SK-N-SH treated with all-trans-retinoic acid at 6 μM for 48 hours (cell line): ENCODE measurements around the gene C12orf50.

Source experiments
- PPARA ChIP-seq: fragments of 250-450 bp; sonication (Bioruptor Pico); IDR thresholded peaks from 2 replicates; pipeline ENCODE4 v1.5.0; 2020; ENCODE audit warnings: mild to moderate bottlenecking, borderline replicate concordance
- TOX ChIP-seq: fragments of 250-450 bp; sonication (Bioruptor Pico); IDR thresholded peaks from 2 replicates; pipeline ENCODE4 v1.8.0; 2021; ENCODE audit warnings: mild to moderate bottlenecking, moderate library complexity, borderline replicate concordance
- ZFP3 ChIP-seq: fragments of 250-450 bp; sonication (Bioruptor Pico); IDR thresholded peaks from 2 replicates; pipeline ENCODE4 v1.5.0; 2020; ENCODE audit warnings: mild to moderate bottlenecking, moderate library complexity
- ZFP30 ChIP-seq: fragments of 450-650 bp; formaldehyde crosslinking; IDR thresholded peaks from 2 replicates; pipeline ENCODE4 v1.5.0; 2022; ENCODE audit warnings: mild to moderate bottlenecking, moderate library complexity
- ZNF8 ChIP-seq: fragments of 450-650 bp; formaldehyde crosslinking; IDR thresholded peaks from 2 replicates; pipeline ENCODE4 v1.5.0; 2020; ENCODE audit warnings: mild to moderate bottlenecking, moderate library complexity
- TF ChIP-seq, protein P1 (sequence below): fragments of 250-450 bp; sonication (Bioruptor Pico); IDR thresholded peaks from 2 replicates; pipeline ENCODE4 v1.8.0; 2020; ENCODE audit warnings: mild to moderate bottlenecking, moderate library complexity, borderline replicate concordance
- TF ChIP-seq, protein P2 (sequence below): fragments of 250-450 bp; sonication (Bioruptor Pico); IDR thresholded peaks from 2 replicates; pipeline ENCODE4 v1.5.1; 2020; ENCODE audit warnings: low read depth, mild to moderate bottlenecking, moderate library complexity
- TF ChIP-seq, protein P3 (sequence below): fragments of 250-450 bp; sonication (Bioruptor Pico); IDR thresholded peaks from 2 replicates; pipeline ENCODE4 v1.5.0; 2020; ENCODE audit warnings: mild to moderate bottlenecking, moderate library complexity
- TF ChIP-seq, protein P4 (sequence below): fragments of 250-450 bp; sonication (Bioruptor Pico); IDR thresholded peaks from 2 replicates; pipeline ENCODE4 v1.8.0; 2021; ENCODE audit warnings: low read depth, mild to moderate bottlenecking, moderate library complexity, borderline replicate concordance

DNA sequence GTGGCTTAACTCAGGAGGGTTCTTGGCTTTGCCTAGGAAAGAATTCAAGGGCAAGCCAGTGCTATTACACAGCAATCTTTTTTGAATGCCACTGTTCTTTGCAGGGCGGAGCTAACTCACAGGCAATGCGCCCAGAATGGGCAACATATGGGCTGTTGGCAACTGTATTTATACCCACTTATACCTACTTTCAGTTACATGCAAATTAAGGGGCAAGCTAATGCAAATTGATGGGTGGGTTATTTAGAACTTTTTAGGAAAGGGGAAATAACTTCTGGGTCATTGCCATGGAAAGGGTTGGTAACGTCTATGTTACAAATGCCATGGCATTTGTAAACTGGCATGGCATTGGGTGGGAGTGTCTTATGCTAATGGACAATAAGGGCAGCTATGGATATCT lies 85.4 kb downstream of the C12orf50 start:
- TF ChIP-seq ZNF8 (CRISPR knock-in tag) (no peak), TOX (no peak), ZFP30 (no peak), PPARA (no peak), ZFP3 (CRISPR knock-in tag) (no peak)
- TF ChIP-seq, protein P1, sequence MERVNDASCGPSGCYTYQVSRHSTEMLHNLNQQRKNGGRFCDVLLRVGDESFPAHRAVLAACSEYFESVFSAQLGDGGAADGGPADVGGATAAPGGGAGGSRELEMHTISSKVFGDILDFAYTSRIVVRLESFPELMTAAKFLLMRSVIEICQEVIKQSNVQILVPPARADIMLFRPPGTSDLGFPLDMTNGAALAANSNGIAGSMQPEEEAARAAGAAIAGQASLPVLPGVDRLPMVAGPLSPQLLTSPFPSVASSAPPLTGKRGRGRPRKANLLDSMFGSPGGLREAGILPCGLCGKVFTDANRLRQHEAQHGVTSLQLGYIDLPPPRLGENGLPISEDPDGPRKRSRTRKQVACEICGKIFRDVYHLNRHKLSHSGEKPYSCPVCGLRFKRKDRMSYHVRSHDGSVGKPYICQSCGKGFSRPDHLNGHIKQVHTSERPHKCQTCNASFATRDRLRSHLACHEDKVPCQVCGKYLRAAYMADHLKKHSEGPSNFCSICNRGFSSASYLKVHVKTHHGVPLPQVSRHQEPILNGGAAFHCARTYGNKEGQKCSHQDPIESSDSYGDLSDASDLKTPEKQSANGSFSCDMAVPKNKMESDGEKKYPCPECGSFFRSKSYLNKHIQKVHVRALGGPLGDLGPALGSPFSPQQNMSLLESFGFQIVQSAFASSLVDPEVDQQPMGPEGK (CRISPR knock-in tag): no peak
- TF ChIP-seq, protein P2, sequence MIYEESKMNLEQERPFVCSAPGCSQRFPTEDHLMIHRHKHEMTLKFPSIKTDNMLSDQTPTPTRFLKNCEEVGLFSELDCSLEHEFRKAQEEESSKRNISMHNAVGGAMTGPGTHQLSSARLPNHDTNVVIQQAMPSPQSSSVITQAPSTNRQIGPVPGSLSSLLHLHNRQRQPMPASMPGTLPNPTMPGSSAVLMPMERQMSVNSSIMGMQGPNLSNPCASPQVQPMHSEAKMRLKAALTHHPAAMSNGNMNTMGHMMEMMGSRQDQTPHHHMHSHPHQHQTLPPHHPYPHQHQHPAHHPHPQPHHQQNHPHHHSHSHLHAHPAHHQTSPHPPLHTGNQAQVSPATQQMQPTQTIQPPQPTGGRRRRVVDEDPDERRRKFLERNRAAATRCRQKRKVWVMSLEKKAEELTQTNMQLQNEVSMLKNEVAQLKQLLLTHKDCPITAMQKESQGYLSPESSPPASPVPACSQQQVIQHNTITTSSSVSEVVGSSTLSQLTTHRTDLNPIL (CRISPR knock-in tag): no peak
- TF ChIP-seq, protein P3, sequence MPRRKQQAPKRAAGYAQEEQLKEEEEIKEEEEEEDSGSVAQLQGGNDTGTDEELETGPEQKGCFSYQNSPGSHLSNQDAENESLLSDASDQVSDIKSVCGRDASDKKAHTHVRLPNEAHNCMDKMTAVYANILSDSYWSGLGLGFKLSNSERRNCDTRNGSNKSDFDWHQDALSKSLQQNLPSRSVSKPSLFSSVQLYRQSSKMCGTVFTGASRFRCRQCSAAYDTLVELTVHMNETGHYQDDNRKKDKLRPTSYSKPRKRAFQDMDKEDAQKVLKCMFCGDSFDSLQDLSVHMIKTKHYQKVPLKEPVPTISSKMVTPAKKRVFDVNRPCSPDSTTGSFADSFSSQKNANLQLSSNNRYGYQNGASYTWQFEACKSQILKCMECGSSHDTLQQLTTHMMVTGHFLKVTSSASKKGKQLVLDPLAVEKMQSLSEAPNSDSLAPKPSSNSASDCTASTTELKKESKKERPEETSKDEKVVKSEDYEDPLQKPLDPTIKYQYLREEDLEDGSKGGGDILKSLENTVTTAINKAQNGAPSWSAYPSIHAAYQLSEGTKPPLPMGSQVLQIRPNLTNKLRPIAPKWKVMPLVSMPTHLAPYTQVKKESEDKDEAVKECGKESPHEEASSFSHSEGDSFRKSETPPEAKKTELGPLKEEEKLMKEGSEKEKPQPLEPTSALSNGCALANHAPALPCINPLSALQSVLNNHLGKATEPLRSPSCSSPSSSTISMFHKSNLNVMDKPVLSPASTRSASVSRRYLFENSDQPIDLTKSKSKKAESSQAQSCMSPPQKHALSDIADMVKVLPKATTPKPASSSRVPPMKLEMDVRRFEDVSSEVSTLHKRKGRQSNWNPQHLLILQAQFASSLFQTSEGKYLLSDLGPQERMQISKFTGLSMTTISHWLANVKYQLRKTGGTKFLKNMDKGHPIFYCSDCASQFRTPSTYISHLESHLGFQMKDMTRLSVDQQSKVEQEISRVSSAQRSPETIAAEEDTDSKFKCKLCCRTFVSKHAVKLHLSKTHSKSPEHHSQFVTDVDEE: no peak
- TF ChIP-seq, protein P4, sequence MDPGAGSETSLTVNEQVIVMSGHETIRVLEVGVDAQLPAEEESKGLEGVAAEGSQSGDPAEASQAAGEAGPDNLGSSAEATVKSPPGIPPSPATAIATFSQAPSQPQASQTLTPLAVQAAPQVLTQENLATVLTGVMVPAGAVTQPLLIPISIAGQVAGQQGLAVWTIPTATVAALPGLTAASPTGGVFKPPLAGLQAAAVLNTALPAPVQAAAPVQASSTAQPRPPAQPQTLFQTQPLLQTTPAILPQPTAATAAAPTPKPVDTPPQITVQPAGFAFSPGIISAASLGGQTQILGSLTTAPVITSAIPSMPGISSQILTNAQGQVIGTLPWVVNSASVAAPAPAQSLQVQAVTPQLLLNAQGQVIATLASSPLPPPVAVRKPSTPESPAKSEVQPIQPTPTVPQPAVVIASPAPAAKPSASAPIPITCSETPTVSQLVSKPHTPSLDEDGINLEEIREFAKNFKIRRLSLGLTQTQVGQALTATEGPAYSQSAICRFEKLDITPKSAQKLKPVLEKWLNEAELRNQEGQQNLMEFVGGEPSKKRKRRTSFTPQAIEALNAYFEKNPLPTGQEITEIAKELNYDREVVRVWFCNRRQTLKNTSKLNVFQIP (CRISPR knock-in tag): no peak
